Measurements from ENCODE around the gene KLLN.

Gene KLLN

GRCh38 chr10:87875929-87876571, 12.7 kb upstream of the KLLN start:
- H3K18ac ChIP-seq (ENCODE audit: low read depth in 1 of 2, low read length in 2 of 2): no peak overlapping the region
- no peak overlapping the region for H2AFZ ChIP-seq (ENCODE audit: low read depth, low read length)
- H3K4me3 ChIP-seq (ENCODE audit: insufficient read depth in 1 of 2, low read depth in 1 of 2, low read length in 2 of 2): no peak overlapping the region
- no peak for DNase-seq
- no peak overlapping the region for H3K23ac ChIP-seq (ENCODE audit: low read length in 2 of 2)
- no peak overlapping the region for H3K4me2 ChIP-seq (ENCODE audit: low read length, poor library complexity, severe bottlenecking)
- H2BK120ac ChIP-seq (ENCODE audit: low read depth, low read length): no peak overlapping the region
- no peaks in the 10 kb centered on the region for H3K27me3 ChIP-seq (ENCODE audit: control insufficient read depth in 1 of 2, insufficient read depth in 1 of 2, low read length in 2 of 2)
- no peak overlapping the region for H3K27ac ChIP-seq (ENCODE audit: low read length, poor library complexity, severe bottlenecking)
- no peak overlapping the region for H3K9ac ChIP-seq (ENCODE audit: low read length)
- H3K4me1 ChIP-seq (ENCODE audit: control insufficient read depth, insufficient read depth, low read depth, low read length): peaks cover 4% of the 10 kb centered on the region
- no peak overlapping the region for H4K91ac ChIP-seq (ENCODE audit: low read length)
- no peak overlapping the region for H2BK15ac ChIP-seq (ENCODE audit: low read depth, poor library complexity, severe bottlenecking)
- H2BK5ac ChIP-seq (ENCODE audit: low read depth, low read length, poor library complexity, severe bottlenecking): no peak overlapping the region
- peaks cover 0 to 39% of the 10 kb centered on the region in 2 experiments for H3K36me3 ChIP-seq (ENCODE audit: control insufficient read depth in 1 of 2, insufficient read depth in 2 of 2, low read depth in 1 of 2, low read length in 2 of 2)
- H2AK5ac ChIP-seq (ENCODE audit: low read length, severe bottlenecking): no peak overlapping the region
- H4K8ac ChIP-seq (ENCODE audit: low read length): no peak overlapping the region
- H3K14ac ChIP-seq (ENCODE audit: low read length in 2 of 2): no peak overlapping the region
- no peaks in the 10 kb centered on the region for H3K9me3 ChIP-seq (ENCODE audit: control insufficient read depth, low read length)
- no CpG with 5 or more reads among the region's 4 CpGs for WGBS
- H3K79me1 ChIP-seq (replicated peaks; ENCODE audit: low read length, poor library complexity, severe bottlenecking): peaks cover 5% of the 10 kb centered on the region
- H3K4ac ChIP-seq (ENCODE audit: low read depth in 1 of 2, low read length in 2 of 2): no peak overlapping the region
- no peak overlapping the region for H2BK12ac ChIP-seq (ENCODE audit: low read length in 2 of 2)

DNA sequence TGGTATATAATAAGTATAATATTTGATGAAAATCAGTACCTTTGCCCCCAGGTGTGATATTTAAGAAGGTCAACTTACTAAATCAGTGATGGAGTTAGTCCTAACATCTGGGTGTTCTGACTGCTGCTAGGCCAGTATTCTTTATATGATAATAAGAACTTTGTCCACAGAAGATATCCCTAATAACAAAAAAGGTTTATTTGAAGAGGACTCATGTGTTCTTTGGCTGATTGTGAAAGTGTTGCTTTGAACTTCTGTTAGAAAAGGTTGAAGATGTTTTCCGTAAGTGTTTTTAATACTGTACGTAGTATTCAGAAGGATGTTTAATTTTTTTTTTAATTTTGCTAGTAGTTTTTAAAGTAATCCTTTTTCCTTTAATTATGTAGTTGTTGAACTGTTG, 10.3 kb upstream of the KLLN start:
- DNase-seq: no peak
- H2BK120ac ChIP-seq (ENCODE audit: low read depth, low read length): no peak overlapping the region
- H2BK5ac ChIP-seq (ENCODE audit: low read depth, low read length, poor library complexity, severe bottlenecking): no peak overlapping the region
- H3K4me1 ChIP-seq (ENCODE audit: control insufficient read depth, insufficient read depth, low read depth, low read length): peaks cover 7% of the 10 kb centered on the region
- H3K9me3 ChIP-seq (ENCODE audit: control insufficient read depth, low read length): no peaks in the 10 kb centered on the region
- peaks cover 0 to 16% of the 10 kb centered on the region in 2 experiments for H3K36me3 ChIP-seq (ENCODE audit: control insufficient read depth in 1 of 2, insufficient read depth in 2 of 2, low read depth in 1 of 2, low read length in 2 of 2)
- H3K23ac ChIP-seq (ENCODE audit: low read length in 2 of 2): no peak overlapping the region
- 100% methylated on average over 1 of the region's 2 CpGs for WGBS
- H3K18ac ChIP-seq (ENCODE audit: low read depth in 1 of 2, low read length in 2 of 2): no peak overlapping the region
- no peak overlapping the region for H2BK12ac ChIP-seq (ENCODE audit: low read length in 2 of 2)
- no peak overlapping the region for H4K8ac ChIP-seq (ENCODE audit: low read length)
- peak overlapping the region; percentile 10 for H3K9ac ChIP-seq (ENCODE audit: low read length)
- H3K14ac ChIP-seq (ENCODE audit: low read length in 2 of 2): no peak overlapping the region
- H3K4me2 ChIP-seq (ENCODE audit: low read length, poor library complexity, severe bottlenecking): no peak overlapping the region
- peaks cover 5% of the 10 kb centered on the region for H3K79me1 ChIP-seq (replicated peaks; ENCODE audit: low read length, poor library complexity, severe bottlenecking)
- H2AK5ac ChIP-seq (ENCODE audit: low read length, severe bottlenecking): no peak overlapping the region
- no peak overlapping the region for H2AFZ ChIP-seq (ENCODE audit: low read depth, low read length)
- no peak overlapping the region for H3K4me3 ChIP-seq (ENCODE audit: insufficient read depth in 1 of 2, low read depth in 1 of 2, low read length in 2 of 2)
- no peak overlapping the region for H2BK15ac ChIP-seq (ENCODE audit: low read depth, poor library complexity, severe bottlenecking)
- no peak overlapping the region for H3K4ac ChIP-seq (ENCODE audit: low read depth in 1 of 2, low read length in 2 of 2)
- no peak overlapping the region for H3K27ac ChIP-seq (ENCODE audit: low read length, poor library complexity, severe bottlenecking)
- H3K27me3 ChIP-seq (ENCODE audit: control insufficient read depth in 1 of 2, insufficient read depth in 1 of 2, low read length in 2 of 2): no peaks in the 10 kb centered on the region
- H4K91ac ChIP-seq (ENCODE audit: low read length): no peak overlapping the region

- Histone ChIP-seq H3K14ac (ENCODE audit: low read length in 2 of 2) (no peak overlapping the region), H2AK5ac (ENCODE audit: low read length, severe bottlenecking) (no peak overlapping the region), H3K36me3 (ENCODE audit: control insufficient read depth in 1 of 2, insufficient read depth in 2 of 2, low read depth in 1 of 2, low read length in 2 of 2) (peaks cover 0 to 10% of the 10 kb centered on the region in 2 experiments), H3K4ac (ENCODE audit: low read depth in 1 of 2, low read length in 2 of 2) (no peak overlapping the region), H3K18ac (ENCODE audit: low read depth in 1 of 2, low read length in 2 of 2) (no peak overlapping the region), H2BK12ac (ENCODE audit: low read length in 2 of 2) (no peak overlapping the region), H3K27ac (ENCODE audit: low read length, poor library complexity, severe bottlenecking) (no peak overlapping the region), H2BK120ac (ENCODE audit: low read depth, low read length) (no peak overlapping the region), H2AFZ (ENCODE audit: low read depth, low read length) (no peak overlapping the region), H3K79me1 (replicated peaks; ENCODE audit: low read length, poor library complexity, severe bottlenecking) (peaks cover 5% of the 10 kb centered on the region), H4K8ac (ENCODE audit: low read length) (no peak overlapping the region), H3K4me3 (ENCODE audit: insufficient read depth in 1 of 2, low read depth in 1 of 2, low read length in 2 of 2) (no peak overlapping the region), H2BK5ac (ENCODE audit: low read depth, low read length, poor library complexity, severe bottlenecking) (no peak overlapping the region), H3K23ac (ENCODE audit: low read length in 2 of 2) (no peak overlapping the region), H3K4me2 (ENCODE audit: low read length, poor library complexity, severe bottlenecking) (no peak overlapping the region), H2BK15ac (ENCODE audit: low read depth, poor library complexity, severe bottlenecking) (no peak overlapping the region), H3K9ac (ENCODE audit: low read length) (no peak overlapping the region), H3K4me1 (ENCODE audit: control insufficient read depth, insufficient read depth, low read depth, low read length) (peaks cover 7% of the 10 kb centered on the region), H3K27me3 (ENCODE audit: control insufficient read depth in 1 of 2, insufficient read depth in 1 of 2, low read length in 2 of 2) (no peaks in the 10 kb centered on the region), H3K9me3 (ENCODE audit: control insufficient read depth, low read length) (no peaks in the 10 kb centered on the region), H4K91ac (ENCODE audit: low read length) (no peak overlapping the region)
- WGBS: 94% methylated on average over 4 of the region's 6 CpGs
- DNase-seq: no peak
Measured at GRCh38 chr10:87872828-87873227, 9.5 kb upstream of the KLLN start.

GRCh38 chr10:87869773-87870551, 6.6 kb upstream of the KLLN start:
- Histone ChIP-seq H3K14ac (ENCODE audit: low read length in 2 of 2) (no peak overlapping the region), H3K4me2 (ENCODE audit: low read length, poor library complexity, severe bottlenecking) (no peak overlapping the region), H4K91ac (ENCODE audit: low read length) (no peak overlapping the region), H3K4me1 (ENCODE audit: control insufficient read depth, insufficient read depth, low read depth, low read length) (peaks cover 7% of the 10 kb centered on the region), H3K27ac (ENCODE audit: low read length, poor library complexity, severe bottlenecking) (no peak overlapping the region), H3K18ac (ENCODE audit: low read depth in 1 of 2, low read length in 2 of 2) (no peak overlapping the region), H2BK15ac (ENCODE audit: low read depth, poor library complexity, severe bottlenecking) (no peak overlapping the region), H3K36me3 (ENCODE audit: control insufficient read depth in 1 of 2, insufficient read depth in 2 of 2, low read depth in 1 of 2, low read length in 2 of 2) (peaks cover 0 to 3% of the 10 kb centered on the region in 2 experiments), H3K4me3 (ENCODE audit: insufficient read depth in 1 of 2, low read depth in 1 of 2, low read length in 2 of 2) (no peak overlapping the region), H2AK5ac (ENCODE audit: low read length, severe bottlenecking) (no peak overlapping the region), H2BK12ac (ENCODE audit: low read length in 2 of 2) (no peak overlapping the region), H3K9me3 (ENCODE audit: control insufficient read depth, low read length) (no peaks in the 10 kb centered on the region), H3K4ac (ENCODE audit: low read depth in 1 of 2, low read length in 2 of 2) (no peak overlapping the region), H2BK120ac (ENCODE audit: low read depth, low read length) (no peak overlapping the region), H3K79me1 (replicated peaks; ENCODE audit: low read length, poor library complexity, severe bottlenecking) (peaks cover 5% of the 10 kb centered on the region), H3K9ac (ENCODE audit: low read length) (no peak overlapping the region), H2AFZ (ENCODE audit: low read depth, low read length) (no peak overlapping the region), H2BK5ac (ENCODE audit: low read depth, low read length, poor library complexity, severe bottlenecking) (no peak overlapping the region), H4K8ac (ENCODE audit: low read length) (no peak overlapping the region), H3K23ac (ENCODE audit: low read length in 2 of 2) (no peak overlapping the region), H3K27me3 (ENCODE audit: control insufficient read depth in 1 of 2, insufficient read depth in 1 of 2, low read length in 2 of 2) (no peaks in the 10 kb centered on the region)
- DNase-seq: no peak
- WGBS: 100% methylated on average over 2 of the region's 3 CpGs

Data from mesenchymal stem cell (in vitro differentiated cells and primary cell).